Measurements from ENCODE around the gene VILL.
A peak's percentile ranks its signal among the peaks of the same experiment; 100 is the strongest.

Gene VILL

GRCh38 chr3:37990527-37990926 is at the start of gene VILL:
VILL (plus strand) TSS chr3:37990786; CDS start chr3:37993673, 2,887 bp downstream.
- H3K27ac ChIP-seq: no peak within 1 kb of the TSS
- no peak for TF ChIP-seq CTCF (conservative IDR thresholded peaks at IDR 0.05; ENCODE audit: low read depth)
- ChIA-PET POLR2A (ENCODE audit: low non-redundant PET) (no interaction called here), CTCF (no interaction called here)
- DNase-seq (ENCODE audit: low spot score): no peak

- DNase-seq (ENCODE audit: low spot score): no peak
- ChIA-PET POLR2A (ENCODE audit: low non-redundant PET) (no interaction called here), CTCF (interaction anchor here (0.8 kb wide), 1 partner anchor 157 kb away, joined by 4 read pairs; no protein-coding TSS in a partner anchor)
- TF ChIP-seq CTCF (conservative IDR thresholded peaks at IDR 0.05; ENCODE audit: low read depth): no peak
- peak overlapping the region; percentile 44; the same call in 1 of the 2 replicates for H3K27ac ChIP-seq
Observed at GRCh38 chr3:37941608-37942508, 48.7 kb upstream of the VILL start.

- H3K27ac ChIP-seq: no peak overlapping the region; the same call in 1 of the 2 replicates
- CTCF ChIA-PET: interaction anchor here (0.8 kb wide), 1 partner anchor 158 kb away, joined by 4 read pairs; no protein-coding TSS in a partner anchor
- no peak for TF ChIP-seq CTCF (conservative IDR thresholded peaks at IDR 0.05; ENCODE audit: low read depth)
- POLR2A ChIA-PET (ENCODE audit: low non-redundant PET): no interaction called here
- DNase-seq (ENCODE audit: low spot score): no peak
Observed at GRCh38 chr3:37942646-37943045, 47.9 kb upstream of the VILL start.

- no peak for TF ChIP-seq CTCF (conservative IDR thresholded peaks at IDR 0.05; ENCODE audit: low read depth)
- ChIA-PET POLR2A (ENCODE audit: low non-redundant PET) (no interaction called here), CTCF (no interaction called here)
- DNase-seq (ENCODE audit: low spot score): no peak
- peak overlapping the region; percentile 28; the same call in 1 of the 2 replicates for H3K27ac ChIP-seq
Observed at GRCh38 chr3:37943126-37943525, 47.5 kb upstream of the VILL start.

- CTCF ChIA-PET: interaction anchor here (0.7 kb wide), 1 partner anchor 23 kb away, joined by 3 read pairs; no protein-coding TSS in a partner anchor
- POLR2A ChIA-PET (ENCODE audit: low non-redundant PET): interaction anchor here (0.6 kb wide), 1 partner anchor 193 kb away, joined by 3 read pairs; the partner anchor contains the start of gene ACAA1
- H3K27ac ChIP-seq: peak overlapping the region; percentile 61; the same call in 1 of the 2 replicates
- no peak for DNase-seq (ENCODE audit: low spot score)
- no peak for TF ChIP-seq CTCF (conservative IDR thresholded peaks at IDR 0.05; ENCODE audit: low read depth)
Observed at GRCh38 chr3:37943631-37944314, 46.8 kb upstream of the VILL start.

GRCh38 chr3:37944391-37944842 is 46.2 kb upstream of the VILL start:
- POLR2A ChIA-PET (ENCODE audit: low non-redundant PET): interaction anchor here (0.6 kb wide), 1 partner anchor 193 kb away, joined by 3 read pairs; the partner anchor contains the start of gene ACAA1
- no peak for TF ChIP-seq CTCF (conservative IDR thresholded peaks at IDR 0.05; ENCODE audit: low read depth)
- CTCF ChIA-PET: interaction anchor here (0.7 kb wide), 2 partner anchors 22 to 34 kb away, joined by 3 read pairs; no protein-coding TSS in a partner anchor
- peak overlapping the region; percentile 61 for H3K27ac ChIP-seq
- no peak for DNase-seq (ENCODE audit: low spot score)
